HFF-Myc (cell line): ENCODE data around the gene DBT.

Experiments
- DNase-seq: peaks from one replicate; pipeline ENCODE4 v3.0.0-alpha.2; 2011; ENCODE audit warnings: low read depth; ENCODE audit errors: extremely low read depth
- H3K4me3 ChIP-seq: replicated peaks from 2 replicates; pipeline ENCODE4 v1.5.1; 2011; ENCODE audit warnings: low read depth, mild to moderate bottlenecking, control low read depth, low read length
- CTCF ChIP-seq: IDR thresholded peaks from 2 replicates; pipeline ENCODE4 v1.5.1; 2012; ENCODE audit warnings: mild to moderate bottlenecking, low read depth, low read length, control low read depth; ENCODE audit errors: missing control alignments

DBT gene

DNA sequence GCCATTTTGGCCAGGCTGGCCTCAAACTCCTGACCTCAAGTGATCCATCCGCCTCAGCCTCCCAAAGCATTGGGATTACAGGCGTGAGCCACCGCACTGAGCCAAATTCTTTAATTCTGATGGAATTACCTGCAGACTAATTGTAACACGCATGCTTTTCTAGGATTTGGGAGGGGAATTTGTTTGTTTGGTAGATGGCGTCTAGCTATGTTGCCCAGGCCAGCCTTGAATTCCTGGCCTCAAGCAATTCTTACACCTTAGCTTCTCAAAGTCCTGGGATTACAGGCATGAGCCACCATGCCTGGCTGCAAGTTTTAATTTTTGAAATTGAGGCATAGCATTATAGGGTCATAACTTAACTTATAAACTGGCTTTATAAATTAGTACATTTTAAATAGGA is 35.0 kb upstream of the DBT start:
- H3K4me3 ChIP-seq: no peak overlapping the region
- no peak for TF ChIP-seq CTCF
- no peak for DNase-seq

DNA sequence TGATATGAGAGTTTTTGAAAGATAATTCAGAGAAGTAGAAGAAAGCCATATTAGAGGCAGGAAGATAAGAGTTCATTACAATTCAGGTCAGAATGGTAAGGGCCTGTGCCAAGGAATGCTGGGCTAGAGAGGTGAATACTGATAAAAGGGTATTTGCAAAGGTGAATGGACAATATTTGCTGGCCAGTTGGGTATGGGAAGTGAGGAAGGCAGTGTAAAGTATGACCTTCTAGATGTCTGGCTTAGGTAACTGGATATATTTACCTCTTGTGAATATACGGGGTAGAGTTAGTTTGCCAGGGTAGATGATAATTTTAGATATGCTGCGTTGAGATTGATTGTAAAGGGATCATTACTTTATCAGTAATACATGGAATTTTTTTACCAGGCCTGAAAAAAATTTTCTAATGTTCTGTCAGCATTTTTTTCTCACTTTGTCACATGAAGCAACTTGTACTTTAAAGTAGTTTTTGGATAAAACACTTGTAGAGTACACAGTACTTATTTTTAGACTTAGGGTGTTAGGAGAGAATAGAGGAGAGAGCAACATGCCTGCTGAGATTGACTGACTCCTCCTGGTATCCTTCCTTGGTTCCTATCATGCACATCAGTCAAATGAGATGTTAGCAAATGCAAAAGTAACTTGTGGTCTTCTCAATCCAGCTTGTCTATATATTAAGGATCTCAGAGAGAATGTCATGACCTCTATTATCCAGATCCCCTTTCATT is 30.5 kb upstream of the DBT start:
- H3K4me3 ChIP-seq: no peak overlapping the region
- TF ChIP-seq CTCF: no peak
- DNase-seq: no peak

GRCh38 chr1:100279358-100279923 is 29.8 kb upstream of the DBT start:
- no peak overlapping the region for H3K4me3 ChIP-seq
- no peak for DNase-seq
- no peak for TF ChIP-seq CTCF

DNA sequence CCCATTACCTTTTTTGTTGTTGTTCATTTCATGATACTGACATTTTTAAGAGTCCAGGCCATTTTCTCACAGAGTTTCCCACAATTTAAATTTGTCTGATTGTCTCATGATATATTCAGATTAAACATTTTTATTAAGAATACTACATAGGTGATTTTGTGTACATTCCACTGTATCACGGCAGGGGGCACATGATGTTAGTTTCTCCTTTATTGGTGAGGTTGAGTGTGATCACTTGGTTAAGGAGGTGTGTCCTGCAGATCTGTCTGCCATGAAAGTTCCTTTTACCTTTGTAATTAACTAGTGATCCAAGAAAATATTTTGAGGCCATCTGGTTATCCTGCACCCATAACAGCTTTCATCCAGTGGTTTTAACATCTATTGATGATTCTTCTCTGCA is 28.2 kb upstream of the DBT start:
- H3K4me3 ChIP-seq: no peak overlapping the region
- TF ChIP-seq CTCF: no peak

DNA sequence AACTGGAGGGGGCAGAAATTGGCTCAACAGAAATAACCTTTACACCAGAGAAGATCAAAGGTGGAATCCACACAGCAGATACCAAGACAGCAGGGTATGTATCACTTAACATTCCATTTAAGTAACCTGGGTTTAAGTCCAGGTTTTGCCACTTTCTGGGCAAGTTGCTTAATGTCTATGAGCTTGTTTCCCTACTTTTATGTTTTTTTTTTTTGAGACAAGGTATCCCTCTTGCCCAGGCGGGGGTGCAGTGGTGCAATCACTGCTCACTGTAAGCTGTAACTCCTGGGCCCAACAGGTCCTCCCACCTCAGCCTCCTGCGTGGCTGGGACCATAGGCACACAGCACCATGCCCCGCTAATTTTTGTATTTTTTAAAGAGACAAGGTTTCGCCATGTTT is 18.6 kb upstream of the DBT start:
- TF ChIP-seq CTCF: no peak
- no peak overlapping the region for H3K4me3 ChIP-seq
- DNase-seq: no peak

More for the DNA sequence above, 28.2 kb upstream of the DBT start:
- DNase-seq: no peak

DNA sequence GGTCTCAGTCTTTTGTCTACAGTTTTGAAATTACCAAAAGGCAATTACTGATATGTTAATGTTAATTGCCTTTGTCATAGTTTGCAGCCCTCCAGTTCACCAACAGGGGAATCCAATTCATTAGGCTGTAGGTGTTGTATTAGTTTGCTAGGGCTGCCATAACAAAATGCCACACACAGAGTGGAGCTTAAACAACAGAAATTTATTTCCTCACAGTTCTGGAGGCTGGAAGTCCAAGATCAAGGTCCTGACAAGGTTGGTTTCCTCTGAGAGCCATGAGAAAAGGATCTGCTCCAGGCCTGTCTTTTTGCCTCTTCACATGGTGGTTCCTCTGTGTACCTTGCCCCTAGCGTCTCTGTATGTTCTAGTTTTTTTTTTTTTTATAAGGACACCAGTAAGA is 17.6 kb upstream of the DBT start:
- DNase-seq: no peak
- TF ChIP-seq CTCF: no peak
- H3K4me3 ChIP-seq: peak overlapping the region; percentile 96
